HepG2 (cell line): ENCODE results near the gene ATP4A. TPM values are rescaled to one million over a fixed set of nuclear protein-coding genes. Genes with fewer than 3 reads are reported as not detected.

Experiments used
- GATA4 ChIP-seq: sonication (generic); IDR thresholded peaks from 2 replicates; pipeline ENCODE4 v1.6.1; 2016; ENCODE audit warnings: antibody characterized with exemption, low read depth, borderline replicate concordance
- GTF2F1 ChIP-seq: fragments of 150-350 bp; IDR thresholded peaks from 2 replicates; pipeline ENCODE4 v1.6.1; 2014; ENCODE audit warnings: low read length
- HBP1 ChIP-seq: IDR thresholded peaks from 2 replicates; pipeline ENCODE4 v1.6.1; 2016; ENCODE audit warnings: low read depth, control low read depth
- HDAC2 ChIP-seq: sonication (generic); formaldehyde crosslinking; IDR thresholded peaks from 2 replicates; pipeline ENCODE4 v1.4.0; 2020; ENCODE audit warnings: missing genetic modification reagents
- HMGXB4 ChIP-seq, 2 experiments: sonication (generic) in 1 of 2; formaldehyde crosslinking in 1 of 2; IDR thresholded peaks; 2 replicates each; pipeline versions ENCODE4 v1.4.0 to v1.6.1; 2018 to 2020; ENCODE audit warnings: missing genetic modification reagents in 2 of 2, borderline replicate concordance in 1 of 2, low read depth in 1 of 2, mild to moderate bottlenecking in 1 of 2, missing biosample characterization in 1 of 2
- MTF2 ChIP-seq: sonication (generic); formaldehyde crosslinking; IDR thresholded peaks from 2 replicates; pipeline ENCODE4 v1.5.0; 2020; ENCODE audit warnings: missing genetic modification reagents, borderline replicate concordance
- MYPOP ChIP-seq: sonication (generic); formaldehyde crosslinking; IDR thresholded peaks from 2 replicates; pipeline ENCODE4 v1.8.1; 2023; ENCODE audit warnings: mild to moderate bottlenecking, moderate library complexity, missing genetic modification reagents
- NCOA1 ChIP-seq: sonication (generic); formaldehyde crosslinking; IDR thresholded peaks from 2 replicates; pipeline ENCODE4 v1.9.0; 2021; ENCODE audit warnings: missing genetic modification reagents
- NFAT5 ChIP-seq: sonication (generic); formaldehyde crosslinking; IDR thresholded peaks from 2 replicates; pipeline ENCODE4 v1.4.0; 2020; ENCODE audit warnings: missing genetic modification reagents
- REXO4 ChIP-seq: sonication (generic); formaldehyde crosslinking; IDR thresholded peaks from 2 replicates; pipeline ENCODE4 v1.8.0; 2022; ENCODE audit warnings: missing genetic modification reagents, mild to moderate bottlenecking, borderline replicate concordance
- SKI ChIP-seq: fragments of 450-650 bp; IDR thresholded peaks from one replicate; pipeline ENCODE4 v1.6.1; 2018; ENCODE audit warnings: mild to moderate bottlenecking; ENCODE audit not compliant: partially characterized antibody
- SMC3 ChIP-seq: IDR thresholded peaks from 2 replicates; pipeline ENCODE4 v1.6.1; 2011; ENCODE audit warnings: low read length, improper control_type of control experiment
- SSRP1 ChIP-seq: IDR thresholded peaks from 2 replicates; pipeline ENCODE4 v1.6.1; 2016; ENCODE audit warnings: control low read depth
- THAP11 ChIP-seq: IDR thresholded peaks from 2 replicates; pipeline ENCODE4 v1.6.1; 2016; ENCODE audit warnings: missing biosample characterization, missing genetic modification reagents
- ZBTB1 ChIP-seq: sonication (generic); formaldehyde crosslinking; IDR thresholded peaks from 2 replicates; pipeline ENCODE4 v1.4.0; 2020; ENCODE audit warnings: missing genetic modification reagents, borderline replicate concordance
- ZSCAN20 ChIP-seq: sonication (generic); formaldehyde crosslinking; IDR thresholded peaks from 2 replicates; pipeline ENCODE4 v1.4.0; 2020; ENCODE audit warnings: missing genetic modification reagents, mild to moderate bottlenecking, borderline replicate concordance
- polyA plus RNA-seq, 8 experiments: library from polyadenylated mRNA; depleted of rRNA in 3 of 8; stranded (reverse) in 7 of 8; unstranded in 1 of 8; fragments of >200 nt; fragmentation: Illumina TruSeq in 4 of 8; extraction: Trizol in 4 of 8; gene quantifications; 2 replicates each; pipeline versions ENCODE4 v1.2.1 to v1.2.3, GENCODE V29; 2011 to 2016; ENCODE audit warnings: low read depth in 4 of 8, missing spikeins in 1 of 8, mixed read lengths in 1 of 8; ENCODE audit not compliant: insufficient read depth in 1 of 8
- total RNA-seq, 5 experiments: library from RNA; depleted of rRNA; stranded (reverse); fragments of >200 nt; fragmentation: Illumina TruSeq; extraction: Trizol; gene quantifications; 2 replicates each; pipeline ENCODE4 v1.2.3, GENCODE V29; 2016; ENCODE audit warnings: low read depth in 1 of 5

ATP4A gene
- total and polyA plus RNA-seq, 2 of the 13 experiments (the other 11 are each of a cell fraction or from before 2014, with no cell fraction given), result 0.08 to 0.11 TPM

- TF ChIP-seq HBP1, result no peak
- TF ChIP-seq HDAC2 (CRISPR knock-in tag), result peak; percentile 68; the same call in 1 of the 2 replicates
- peak; percentile 70 to 87; a peak in 3 of 4 replicates for TF ChIP-seq HMGXB4 (CRISPR knock-in tag; IDR thresholded peaks at IDR 0.05; ENCODE audit: borderline replicate concordance in 1 of 2, low read depth in 1 of 2)
- no peak for TF ChIP-seq ZBTB1 (CRISPR knock-in tag)
- peak; percentile 22; the same call in 1 of the 2 replicates for TF ChIP-seq GATA4
- TF ChIP-seq GTF2F1, result no peak
- peak; percentile 98 for TF ChIP-seq THAP11 (CRISPR knock-in tag)
- TF ChIP-seq SMC3, result no peak
- TF ChIP-seq SKI, result no peak
- no peak for TF ChIP-seq MTF2
- TF ChIP-seq SSRP1 (CRISPR knock-in tag), result no peak
- TF ChIP-seq NFAT5 (CRISPR knock-in tag), result 0 out of 2 replicates have a peak, but pooled peaks have one; percentile 21
- no peak; the same call in 1 of the 2 replicates for TF ChIP-seq ZSCAN20 (CRISPR knock-in tag)
- no peak for TF ChIP-seq MYPOP (CRISPR knock-in tag)
- no peak for TF ChIP-seq NCOA1
- TF ChIP-seq REXO4, result no peak
These were observed 18.2 kb downstream of the ATP4A start, which contains the start of gene TMEM147 (continued) for GRCh38 chr19:35545001-35545854.
